Ishikawa (cell line): Measurements from ENCODE around the gene DENND5A.

Source experiments
- CEBPB ChIP-seq: IDR thresholded peaks from 2 replicates; pipeline ENCODE4 v1.6.1; 2012
- CREB1 ChIP-seq: IDR thresholded peaks from 2 replicates; pipeline ENCODE4 v1.6.1; 2012; ENCODE audit warnings: low read depth
- EGR1 ChIP-seq: IDR thresholded peaks from 2 replicates; pipeline ENCODE4 v1.6.1; 2012
- EP300 ChIP-seq: IDR thresholded peaks from 2 replicates; pipeline ENCODE4 v1.6.1; 2012; ENCODE audit warnings: borderline replicate concordance
- FOXM1 ChIP-seq: IDR thresholded peaks from 2 replicates; pipeline ENCODE4 v1.6.1; 2012; ENCODE audit warnings: low read depth, borderline replicate concordance
- MAX ChIP-seq: IDR thresholded peaks from 2 replicates; pipeline ENCODE4 v1.6.1; 2012
- NFIC ChIP-seq: IDR thresholded peaks from 2 replicates; pipeline ENCODE4 v1.6.1; 2012
- RAD21 ChIP-seq: IDR thresholded peaks from 2 replicates; pipeline ENCODE4 v1.6.1; 2012; ENCODE audit warnings: low read depth
- REST ChIP-seq: IDR thresholded peaks from 2 replicates; pipeline ENCODE4 v1.6.1; 2012; ENCODE audit warnings: low read depth, mild to moderate bottlenecking
- TAF1 ChIP-seq: IDR thresholded peaks from 2 replicates; pipeline ENCODE4 v1.6.1; 2012; ENCODE audit warnings: low read depth, mild to moderate bottlenecking
- TCF12 ChIP-seq: IDR thresholded peaks from 2 replicates; pipeline ENCODE4 v1.6.1; 2012; ENCODE audit warnings: low read depth
- TEAD4 ChIP-seq: IDR thresholded peaks from 2 replicates; pipeline ENCODE4 v1.6.1; 2012
- USF1 ChIP-seq: IDR thresholded peaks from 2 replicates; pipeline ENCODE4 v1.6.1; 2012
- YY1 ChIP-seq: IDR thresholded peaks from 2 replicates; pipeline ENCODE4 v1.6.1; 2012; ENCODE audit warnings: low read depth
- ZBTB7A ChIP-seq: IDR thresholded peaks from 2 replicates; pipeline ENCODE4 v1.6.1; 2012; ENCODE audit warnings: low read depth

DENND5A gene

GRCh38 chr11:9141186-9141585 lies 124.0 kb downstream of the DENND5A start:
- TF ChIP-seq MAX (no peak), CREB1 (no peak), NFIC (no peak), RAD21 (no peak), YY1 (no peak), TAF1 (no peak), EP300 (no peak), TCF12 (no peak), TEAD4 (no peak), FOXM1 (no peak), CEBPB (no peak), EGR1 (no peak), USF1 (no peak), REST (no peak)

GRCh38 chr11:9139628-9140357 lies 125.4 kb downstream of the DENND5A start:
- TF ChIP-seq EGR1 (no peak), REST (no peak), CREB1 (no peak), FOXM1 (no peak), TCF12 (no peak), MAX (no peak), ZBTB7A (no peak), YY1 (no peak), TAF1 (no peak), CEBPB (no peak), NFIC (no peak), TEAD4 (no peak), EP300 (no peak)

- TF ChIP-seq CREB1, result no peak
- peak; percentile 64; the same call in 1 of the 2 replicates for TF ChIP-seq MAX
- TF ChIP-seq ZBTB7A, result no peak
- TF ChIP-seq TAF1, result no peak
- TF ChIP-seq NFIC, result peak; percentile 96
- no peak for TF ChIP-seq CEBPB
- no peak for TF ChIP-seq USF1
- TF ChIP-seq TCF12, result peak; percentile 71
- TF ChIP-seq FOXM1, result no peak
- 0 out of 2 replicates have a peak, but pooled peaks have one; percentile 9 for TF ChIP-seq YY1
- TF ChIP-seq TEAD4, result peak; percentile 69
- no peak for TF ChIP-seq RAD21
- TF ChIP-seq EP300, result peak; percentile 72
Observed at GRCh38 chr11:9138612-9139579, 126.3 kb downstream of the DENND5A start.

- TF ChIP-seq EGR1 (no peak), MAX (no peak), TEAD4 (no peak), CREB1 (no peak), EP300 (no peak), CEBPB (no peak), TAF1 (no peak), FOXM1 (no peak), TCF12 (no peak; the same call in 1 of the 2 replicates), USF1 (no peak)
Observed at GRCh38 chr11:9138133-9138453, 127.1 kb downstream of the DENND5A start.
